MCF 10A (cell line): ENCODE measurements around the gene MTRFR. TPM values are rescaled to one million over a fixed set of nuclear protein-coding genes. Genes with fewer than 3 reads are reported as not detected.

Source experiments
- BruUV-seq: library from RNA; stranded (reverse); fragments of 400-500 nt; replicated peaks from 2 replicates; lab custom pipeline; 2021; lab: Mats Ljungman, UMichigan
- CTCF ChIA-PET: fragments of 300-600 bp; sonication (Branson Sonifier 250); formaldehyde crosslinking; extraction: SDS; loops from one replicate; lab custom pipeline; 2021; ENCODE audit warnings: antibody characterized with exemption, inconsistent platforms; lab: Yijun Ruan, JAX
- POLR2A ChIA-PET: fragments of 300-600, 350-650 bp; sonication (Branson Sonifier 250); formaldehyde crosslinking; extraction: SDS; loops from one replicate; lab custom pipeline; 2020; ENCODE audit warnings: antibody characterized with exemption, inconsistent platforms; lab: Yijun Ruan, JAX
- DNase-seq: peaks from one replicate; pipeline ENCODE4 v3.0.0-alpha.2; 2018; ENCODE audit not compliant: unreplicated experiment
- H3K27ac Mint-ChIP-seq: one replicate; pipeline ENCODE4 v1.8.0; 2022; ENCODE audit warnings: mild to moderate bottlenecking, low read depth, mixed read lengths; ENCODE audit not compliant: unreplicated experiment
- H3K27me3 Mint-ChIP-seq: one replicate; pipeline ENCODE4 v1.8.0; 2022; ENCODE audit warnings: mixed read lengths; ENCODE audit not compliant: insufficient read depth, unreplicated experiment
- H3K36me3 Mint-ChIP-seq: one replicate; pipeline ENCODE4 v1.8.0; 2022; ENCODE audit warnings: mild to moderate bottlenecking, moderate library complexity, mixed read lengths; ENCODE audit not compliant: insufficient read depth, unreplicated experiment
- H3K4me1 Mint-ChIP-seq: one replicate; pipeline ENCODE4 v1.8.0; 2022; ENCODE audit warnings: mixed read lengths; ENCODE audit not compliant: insufficient read depth, unreplicated experiment
- H3K4me3 Mint-ChIP-seq: one replicate; pipeline ENCODE4 v1.8.0; 2022; ENCODE audit warnings: mild to moderate bottlenecking, moderate library complexity, mixed read lengths; ENCODE audit not compliant: unreplicated experiment
- H3K9me3 Mint-ChIP-seq: one replicate; pipeline ENCODE4 v1.8.0; 2022; ENCODE audit warnings: mixed read lengths; ENCODE audit not compliant: unreplicated experiment
- intact Hi-C: fragments of 100-400 bp; cut with micrococcal nuclease; formaldehyde crosslinking; loops from 2 replicates; pipeline ENCODE4 v1.14.1; 2022
- total RNA-seq: library from RNA; stranded (reverse); gene quantifications from 2 replicates; pipeline ENCODE4 v1.2.3, GENCODE V29; 2022
- TF ChIP-seq, protein P1 (sequence below): fragments of 200-600 bp; IDR thresholded peaks from one replicate; pipeline ENCODE4 v1.8.0; 2022; ENCODE audit warnings: antibody characterized with exemption, mild to moderate bottlenecking; ENCODE audit not compliant: unreplicated experiment

The MTRFR gene
- total RNA-seq, 1 experiment from 2014 or later: 26.5 TPM

DNA sequence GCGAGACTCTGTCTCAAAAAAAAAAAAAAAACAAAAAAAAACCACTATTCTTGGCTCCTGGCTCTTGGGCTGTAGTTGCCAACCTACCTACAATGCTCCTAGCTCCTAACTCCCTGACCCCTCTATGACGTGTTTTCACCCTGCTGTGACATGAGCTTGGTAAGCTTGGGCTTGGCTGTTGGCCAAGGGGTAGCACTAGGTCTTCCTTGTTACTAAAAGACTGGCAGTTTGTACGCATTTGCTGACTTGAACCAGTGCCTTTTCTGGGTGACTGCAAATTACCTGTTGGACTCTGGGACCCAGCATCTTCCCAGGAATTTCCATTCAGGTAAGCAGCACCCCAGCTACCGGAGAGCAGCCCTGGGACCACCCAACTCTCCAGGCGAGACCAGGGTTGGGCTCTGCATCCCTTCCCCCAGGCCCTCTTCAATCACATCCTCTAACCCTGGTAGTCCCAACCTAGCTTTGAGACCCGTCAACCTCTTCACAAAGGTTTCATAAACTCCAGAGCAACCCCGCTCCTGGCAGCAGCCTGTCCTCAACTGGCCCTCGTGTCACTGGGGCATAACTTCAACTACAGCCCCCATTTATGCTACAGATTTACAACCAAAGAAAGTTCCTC is 30.1 kb downstream of the MTRFR start:
- Mint-ChIP-seq H3K9me3 (no peaks in the 10 kb centered on the region), H3K27me3 (no peaks in the 10 kb centered on the region), H3K27ac (no peak overlapping the region), H3K36me3 (peaks cover 62% of the 10 kb centered on the region), H3K4me3 (no peak overlapping the region), H3K4me1 (no peaks in the 10 kb centered on the region)
- BruUV-seq: no TSS peak
- ChIA-PET CTCF (no interaction called here), POLR2A (interaction anchor here (0.6 kb wide), 1 partner anchor 22 kb away, joined by 3 read pairs; no protein-coding TSS in a partner anchor)
- TF ChIP-seq, protein P1, sequence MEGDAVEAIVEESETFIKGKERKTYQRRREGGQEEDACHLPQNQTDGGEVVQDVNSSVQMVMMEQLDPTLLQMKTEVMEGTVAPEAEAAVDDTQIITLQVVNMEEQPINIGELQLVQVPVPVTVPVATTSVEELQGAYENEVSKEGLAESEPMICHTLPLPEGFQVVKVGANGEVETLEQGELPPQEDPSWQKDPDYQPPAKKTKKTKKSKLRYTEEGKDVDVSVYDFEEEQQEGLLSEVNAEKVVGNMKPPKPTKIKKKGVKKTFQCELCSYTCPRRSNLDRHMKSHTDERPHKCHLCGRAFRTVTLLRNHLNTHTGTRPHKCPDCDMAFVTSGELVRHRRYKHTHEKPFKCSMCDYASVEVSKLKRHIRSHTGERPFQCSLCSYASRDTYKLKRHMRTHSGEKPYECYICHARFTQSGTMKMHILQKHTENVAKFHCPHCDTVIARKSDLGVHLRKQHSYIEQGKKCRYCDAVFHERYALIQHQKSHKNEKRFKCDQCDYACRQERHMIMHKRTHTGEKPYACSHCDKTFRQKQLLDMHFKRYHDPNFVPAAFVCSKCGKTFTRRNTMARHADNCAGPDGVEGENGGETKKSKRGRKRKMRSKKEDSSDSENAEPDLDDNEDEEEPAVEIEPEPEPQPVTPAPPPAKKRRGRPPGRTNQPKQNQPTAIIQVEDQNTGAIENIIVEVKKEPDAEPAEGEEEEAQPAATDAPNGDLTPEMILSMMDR: no peak
- no peak for DNase-seq
- intact Hi-C loops: no loop called here

DNA sequence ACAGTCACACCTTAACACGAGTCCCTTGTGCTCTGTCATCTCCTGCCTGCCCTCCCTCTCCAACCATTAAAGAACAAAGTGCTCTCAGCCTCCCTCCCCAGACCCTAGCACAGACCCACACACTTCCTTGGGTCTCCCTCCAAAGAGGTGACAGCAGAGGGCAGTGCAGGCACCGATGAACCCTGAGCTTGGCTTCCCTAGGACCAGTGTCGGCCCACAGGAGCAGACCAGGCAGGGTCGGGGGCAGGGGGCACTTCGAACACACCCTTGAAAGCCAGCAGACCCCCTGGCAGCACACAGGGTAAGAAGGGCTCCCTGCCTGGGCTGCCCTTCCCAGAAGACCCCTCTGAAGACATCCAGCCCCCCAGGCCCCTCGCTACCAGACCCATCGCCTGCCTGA is 31.4 kb downstream of the MTRFR start:
- Mint-ChIP-seq H3K4me1 (peaks cover 9% of the 10 kb centered on the region), H3K4me3 (no peak overlapping the region), H3K9me3 (no peaks in the 10 kb centered on the region), H3K27me3 (no peaks in the 10 kb centered on the region), H3K27ac (no peak overlapping the region), H3K36me3 (peaks cover 50% of the 10 kb centered on the region)
- no peak for DNase-seq
- TF ChIP-seq, protein P1: no peak
- intact Hi-C loops: no loop called here
- POLR2A ChIA-PET: interaction anchor here (0.7 kb wide), 1 partner anchor 32 kb away, joined by 4 read pairs; the partner anchor contains the start of gene MPHOSPH9
- no TSS peak for BruUV-seq
- CTCF ChIA-PET: interaction anchor here (0.7 to 1.9 kb wide), 2 partner anchors 27 to 190 kb away, joined by 4 read pairs; no protein-coding TSS in a partner anchor

DNA sequence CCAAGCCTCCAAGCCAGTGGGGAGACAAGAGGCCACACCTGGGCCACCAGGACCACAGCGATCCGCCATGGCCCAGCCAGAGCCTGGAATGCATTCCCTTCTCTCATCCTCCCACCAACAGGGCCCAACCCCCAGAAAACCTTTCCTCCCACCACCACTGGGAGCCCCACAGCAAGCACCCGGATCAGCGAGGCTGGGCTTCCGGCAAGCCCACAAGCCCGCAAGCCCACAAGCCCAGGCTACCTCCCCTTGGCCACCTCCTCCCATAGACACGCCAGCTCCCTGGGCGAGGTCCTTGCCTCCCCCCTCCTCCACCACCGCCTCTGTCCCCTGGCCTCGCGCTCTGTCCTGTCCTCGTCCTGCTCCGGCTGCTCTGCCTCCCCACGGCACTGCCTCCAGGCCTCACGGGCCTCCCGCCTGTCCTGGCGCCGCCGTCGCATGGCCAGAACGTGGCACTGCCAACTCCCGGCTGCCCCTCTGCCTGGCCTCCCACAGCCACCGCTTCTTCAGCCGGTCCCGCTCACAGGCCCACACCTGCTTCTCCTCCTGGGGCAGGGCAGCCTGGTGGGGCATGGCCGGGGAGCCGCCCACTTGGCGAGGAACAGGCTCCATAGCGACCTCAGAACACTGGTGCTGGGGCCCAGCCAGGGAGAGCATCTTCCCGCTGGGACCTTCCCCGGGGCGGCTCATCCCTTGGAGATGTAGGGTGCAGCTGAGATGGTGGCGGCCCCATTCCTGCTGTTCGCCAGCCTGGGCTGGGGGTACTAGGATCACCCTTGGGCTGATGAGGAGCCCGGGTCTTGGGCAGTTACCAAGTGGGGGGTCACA is 32.8 kb downstream of the MTRFR start:
- H3K27me3 Mint-ChIP-seq: no peaks in the 10 kb centered on the region
- intact Hi-C loops: no loop called here
- H3K4me3 Mint-ChIP-seq: no peak overlapping the region
- H3K36me3 Mint-ChIP-seq: peaks cover 36% of the 10 kb centered on the region
- no TSS peak for BruUV-seq
- H3K9me3 Mint-ChIP-seq: no peaks in the 10 kb centered on the region
- TF ChIP-seq, protein P1: no peak
- peaks cover 11% of the 10 kb centered on the region for H3K4me1 Mint-ChIP-seq
- DNase-seq: no peak
- CTCF ChIA-PET: interaction anchor here (0.6 to 1.9 kb wide), 3 partner anchors 28 to 217 kb away, joined by 3 to 5 read pairs (median 4); no protein-coding TSS in a partner anchor
- no peak overlapping the region for H3K27ac Mint-ChIP-seq
- POLR2A ChIA-PET: interaction anchor here (0.6 to 1.8 kb wide), 3 partner anchors 7 to 765 kb away, joined by 3 to 7 read pairs (median 4); no protein-coding TSS in a partner anchor
